ENCODE results near the gene SH2D5. TPM values are rescaled to one million over a fixed set of nuclear protein-coding genes. Genes with fewer than 3 reads are reported as not detected.

SH2D5 gene
- total and polyA plus RNA-seq, 2 donors (not counting 3 experiments of a cell fraction or from before 2014, with no cell fraction given), result 0.23 to 1.0 TPM

GRCh38 chr1:20732071-20732587 is 374 bp downstream of the SH2D5 start:
- peak overlapping the region; percentile 72 for H3K9ac ChIP-seq (replicated peaks; ENCODE audit: extremely low read depth, insufficient read depth, low read length)
- peaks cover 14% of the 10 kb centered on the region for H3K4me1 ChIP-seq (ENCODE audit: control insufficient read depth, extremely low read depth, insufficient read depth, low read length)
- ChIA-PET CTCF (interaction anchor here (1.3 to 2.5 kb wide), 5 partner anchors 14 to 463 kb away, joined by 4 to 18 read pairs (median 6); partner anchors contain the start of gene KIF17), POLR2A (no interaction called here)
- TF ChIP-seq MYC (IDR thresholded peaks at IDR 0.05; ENCODE audit: low read depth, low read length) (no peak), MAX (IDR thresholded peaks at IDR 0.05; ENCODE audit: insufficient read depth, insufficient read length) (no peak), JUN (IDR thresholded peaks at IDR 0.05; ENCODE audit: borderline replicate concordance, insufficient read depth, insufficient read length, low read depth) (no peak), POLR2AphosphoS5 (IDR thresholded peaks at IDR 0.05; ENCODE audit: insufficient read depth, low read depth, low read length) (no peak), POLR2A (IDR thresholded peaks at IDR 0.05; ENCODE audit: low read depth, low read length) (no peak), EZH2 (IDR thresholded peaks at IDR 0.05; ENCODE audit: borderline replicate concordance, low read depth, low read length, severe bottlenecking) (no peak), CTCF (IDR thresholded peaks at IDR 0.05; ENCODE audit: extremely low read depth in 1 of 2, insufficient read depth in 1 of 2, low read depth in 1 of 2, low read length in 2 of 2) (no peak)
- H3K27me3 ChIP-seq (ENCODE audit: control insufficient read depth in 2 of 2, insufficient read depth in 2 of 2, low read length in 2 of 2), result peaks cover 7 to 16% of the 10 kb centered on the region in 2 experiments
- H3K9me1 ChIP-seq (replicated peaks; ENCODE audit: control insufficient read depth, extremely low read depth, insufficient read depth, low read length), result no peaks in the 10 kb centered on the region
- H3K4me2 ChIP-seq (ENCODE audit: insufficient read depth, low read length), result peak overlapping the region; percentile 76
- dilution Hi-C loops (cut with MboI; ENCODE audit: extremely low pct_ligation_motif_present, low sequenced_read_pairs), result no loop called here
- H3K4me3 ChIP-seq (replicated peaks in 1 of 3; ENCODE audit: insufficient read depth in 1 of 3, low read depth in 1 of 3, low read length in 3 of 3), result peak overlapping the region; percentile 27 to 57 (median 42)
- peak overlapping the region; percentile 22 for H2AFZ ChIP-seq (ENCODE audit: low read depth, low read length)
- no peaks in the 10 kb centered on the region for H4K20me1 ChIP-seq (replicated peaks; ENCODE audit: control insufficient read depth, extremely low read depth, insufficient read depth, low read length)
- no peaks in the 10 kb centered on the region for H3K36me3 ChIP-seq (ENCODE audit: control insufficient read depth in 2 of 2, extremely low read depth in 1 of 2, insufficient read depth in 2 of 2, low read length in 2 of 2)
- peak; percentile 46 for DNase-seq (ENCODE audit: low read depth, low spot score)
- no peaks in the 10 kb centered on the region for H3K9me3 ChIP-seq (replicated peaks; ENCODE audit: control insufficient read depth, insufficient read depth, low read length)
- no peaks in the 10 kb centered on the region for H3K79me2 ChIP-seq (ENCODE audit: control insufficient read depth, insufficient read depth, low read length)
- intact Hi-C loops (cut with micrococcal nuclease), result no loop called here
- FAIRE-seq, result peak; percentile 37
- peak overlapping the region; percentile 56 for H3K27ac ChIP-seq (ENCODE audit: insufficient read depth, low read depth, low read length)
- no TSS peak for BruUV-seq (replicated peaks)

All from endothelial cell of umbilical vein (primary cell).